ENCODE measurements around the gene CLEC5A.

Gene CLEC5A

DNA sequence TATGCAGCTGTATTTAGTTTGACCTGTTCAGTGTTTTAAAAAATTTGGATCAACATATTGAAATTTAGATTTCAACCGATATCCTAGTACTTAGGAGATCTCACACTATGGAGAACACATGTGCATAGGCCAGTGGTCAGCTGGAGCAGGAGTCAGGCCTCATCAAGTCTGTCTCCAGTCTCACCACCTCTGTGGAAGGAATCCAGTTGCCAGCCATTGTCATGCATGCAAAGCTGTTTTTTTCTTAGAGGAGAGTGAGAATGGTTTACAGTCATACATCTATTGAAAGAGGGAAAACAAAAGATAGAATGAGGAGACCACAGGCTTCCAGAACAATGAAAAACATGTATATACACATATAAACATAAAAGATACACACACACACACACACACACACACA is 7.6 kb upstream of the CLEC5A start:
- H3K79me2 ChIP-seq (ENCODE audit: insufficient read depth, low read length), result no peaks in the 10 kb centered on the region
- H3K36me3 ChIP-seq (ENCODE audit: insufficient read depth, low read length), result no peaks in the 10 kb centered on the region
- H3K9ac ChIP-seq (ENCODE audit: low read depth, low read length, poor library complexity, severe bottlenecking), result no peak overlapping the region
- H4K20me1 ChIP-seq (ENCODE audit: insufficient read depth, low read length, poor library complexity, severe bottlenecking), result no peaks in the 10 kb centered on the region
- H3K9me3 ChIP-seq (ENCODE audit: insufficient read depth, low read depth, low read length), result no peaks in the 10 kb centered on the region
- peaks cover 18% of the 10 kb centered on the region for H3K4me1 ChIP-seq (ENCODE audit: insufficient read depth, low read length, poor library complexity, severe bottlenecking)
- H2AFZ ChIP-seq (ENCODE audit: low read length), result no peak overlapping the region
- TF ChIP-seq EZH2phosphoT487 (IDR thresholded peaks at IDR 0.05; ENCODE audit: borderline replicate concordance), result no peak
- TF ChIP-seq, protein P1, sequence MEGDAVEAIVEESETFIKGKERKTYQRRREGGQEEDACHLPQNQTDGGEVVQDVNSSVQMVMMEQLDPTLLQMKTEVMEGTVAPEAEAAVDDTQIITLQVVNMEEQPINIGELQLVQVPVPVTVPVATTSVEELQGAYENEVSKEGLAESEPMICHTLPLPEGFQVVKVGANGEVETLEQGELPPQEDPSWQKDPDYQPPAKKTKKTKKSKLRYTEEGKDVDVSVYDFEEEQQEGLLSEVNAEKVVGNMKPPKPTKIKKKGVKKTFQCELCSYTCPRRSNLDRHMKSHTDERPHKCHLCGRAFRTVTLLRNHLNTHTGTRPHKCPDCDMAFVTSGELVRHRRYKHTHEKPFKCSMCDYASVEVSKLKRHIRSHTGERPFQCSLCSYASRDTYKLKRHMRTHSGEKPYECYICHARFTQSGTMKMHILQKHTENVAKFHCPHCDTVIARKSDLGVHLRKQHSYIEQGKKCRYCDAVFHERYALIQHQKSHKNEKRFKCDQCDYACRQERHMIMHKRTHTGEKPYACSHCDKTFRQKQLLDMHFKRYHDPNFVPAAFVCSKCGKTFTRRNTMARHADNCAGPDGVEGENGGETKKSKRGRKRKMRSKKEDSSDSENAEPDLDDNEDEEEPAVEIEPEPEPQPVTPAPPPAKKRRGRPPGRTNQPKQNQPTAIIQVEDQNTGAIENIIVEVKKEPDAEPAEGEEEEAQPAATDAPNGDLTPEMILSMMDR (conservative IDR thresholded peaks at IDR 0.05; ENCODE audit: low read length), result no peak
- H3F3A ChIP-seq (ENCODE audit: low read depth), result peaks cover 6% of the 10 kb centered on the region; the same call in 1 of the 2 replicates
- H3K27me3 ChIP-seq (ENCODE audit: insufficient read depth, low read length, poor library complexity, severe bottlenecking), result no peaks in the 10 kb centered on the region
- H3K4me3 ChIP-seq (ENCODE audit: low read length, poor library complexity, severe bottlenecking), result no peak overlapping the region
- H3K4me2 ChIP-seq (ENCODE audit: low read depth, low read length, poor library complexity, severe bottlenecking), result no peak overlapping the region
- no peaks in the 10 kb centered on the region for H3K9me2 ChIP-seq (replicated peaks; ENCODE audit: low read depth, low read length)

DNA sequence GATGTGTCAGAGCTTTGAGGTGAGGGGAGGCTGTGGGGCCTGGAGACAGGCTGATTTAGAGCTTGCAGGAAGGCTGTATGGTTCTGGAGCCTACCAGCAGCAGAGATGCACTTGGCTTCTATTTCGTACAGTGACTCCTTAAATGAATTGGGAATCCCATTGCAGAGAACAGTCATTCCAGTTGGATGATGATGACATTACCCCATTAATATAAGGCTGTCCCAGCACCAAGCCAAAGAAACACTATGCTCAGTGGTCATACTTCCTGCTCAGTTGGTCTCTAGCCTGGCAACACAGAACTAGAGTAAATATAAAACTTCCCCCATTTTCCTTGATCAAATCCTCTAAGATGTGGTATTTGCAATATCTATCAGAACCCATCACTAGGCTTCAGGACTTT is 5.7 kb upstream of the CLEC5A start:
- no peaks in the 10 kb centered on the region for H4K20me1 ChIP-seq (ENCODE audit: insufficient read depth, low read length, poor library complexity, severe bottlenecking)
- H3F3A ChIP-seq (ENCODE audit: low read depth), result peaks cover 6% of the 10 kb centered on the region; the same call in 1 of the 2 replicates
- H3K36me3 ChIP-seq (ENCODE audit: insufficient read depth, low read length), result no peaks in the 10 kb centered on the region
- H2AFZ ChIP-seq (ENCODE audit: low read length), result no peak overlapping the region
- no peak overlapping the region for H3K9ac ChIP-seq (ENCODE audit: low read depth, low read length, poor library complexity, severe bottlenecking)
- H3K4me1 ChIP-seq (ENCODE audit: insufficient read depth, low read length, poor library complexity, severe bottlenecking), result peaks cover 18% of the 10 kb centered on the region
- H3K9me2 ChIP-seq (replicated peaks; ENCODE audit: low read depth, low read length), result no peaks in the 10 kb centered on the region
- H3K79me2 ChIP-seq (ENCODE audit: insufficient read depth, low read length), result no peaks in the 10 kb centered on the region
- no peaks in the 10 kb centered on the region for H3K9me3 ChIP-seq (ENCODE audit: insufficient read depth, low read depth, low read length)
- no peak overlapping the region for H3K4me3 ChIP-seq (ENCODE audit: low read length, poor library complexity, severe bottlenecking)
- no peak for TF ChIP-seq EZH2phosphoT487 (IDR thresholded peaks at IDR 0.05; ENCODE audit: borderline replicate concordance)
- TF ChIP-seq, protein P1 (conservative IDR thresholded peaks at IDR 0.05; ENCODE audit: low read length), result no peak
- H3K27me3 ChIP-seq (ENCODE audit: insufficient read depth, low read length, poor library complexity, severe bottlenecking), result no peaks in the 10 kb centered on the region
- no peak overlapping the region for H3K4me2 ChIP-seq (ENCODE audit: low read depth, low read length, poor library complexity, severe bottlenecking)

DNA sequence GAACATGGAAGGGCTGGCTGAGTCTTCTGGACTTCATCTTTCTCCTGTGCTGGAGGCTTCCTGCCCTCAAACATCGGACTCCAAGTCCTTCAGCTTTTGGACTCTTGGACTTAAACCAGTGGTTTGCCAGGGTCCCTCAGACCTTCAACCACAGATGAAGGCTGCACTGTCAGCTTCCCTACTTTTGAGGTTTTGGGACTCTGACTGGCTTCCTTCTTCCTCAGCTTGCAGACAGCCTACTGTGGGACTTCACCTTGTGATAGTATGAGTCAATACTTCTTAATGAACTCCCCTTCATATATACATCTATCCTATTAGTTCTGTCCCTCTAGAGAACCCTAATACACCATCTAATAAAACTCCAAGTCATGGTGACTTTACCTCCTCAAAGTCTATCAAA is 4.0 kb upstream of the CLEC5A start:
- Histone ChIP-seq H3K4me2 (ENCODE audit: low read depth, low read length, poor library complexity, severe bottlenecking) (no peak overlapping the region), H3K36me3 (ENCODE audit: insufficient read depth, low read length) (no peaks in the 10 kb centered on the region), H3K9ac (ENCODE audit: low read depth, low read length, poor library complexity, severe bottlenecking) (no peak overlapping the region), H3K27me3 (ENCODE audit: insufficient read depth, low read length, poor library complexity, severe bottlenecking) (no peaks in the 10 kb centered on the region), H3K4me1 (ENCODE audit: insufficient read depth, low read length, poor library complexity, severe bottlenecking) (peaks cover 9% of the 10 kb centered on the region), H3K9me3 (ENCODE audit: insufficient read depth, low read depth, low read length) (no peaks in the 10 kb centered on the region), H3K9me2 (replicated peaks; ENCODE audit: low read depth, low read length) (no peaks in the 10 kb centered on the region), H4K20me1 (ENCODE audit: insufficient read depth, low read length, poor library complexity, severe bottlenecking) (no peaks in the 10 kb centered on the region), H3F3A (ENCODE audit: low read depth) (peaks cover 3% of the 10 kb centered on the region; the same call in 1 of the 2 replicates), H3K4me3 (ENCODE audit: low read length, poor library complexity, severe bottlenecking) (no peak overlapping the region), H2AFZ (ENCODE audit: low read length) (no peak overlapping the region), H3K79me2 (ENCODE audit: insufficient read depth, low read length) (no peaks in the 10 kb centered on the region)
- TF ChIP-seq EZH2phosphoT487 (IDR thresholded peaks at IDR 0.05; ENCODE audit: borderline replicate concordance), result no peak
- TF ChIP-seq, protein P1 (conservative IDR thresholded peaks at IDR 0.05; ENCODE audit: low read length), result no peak

Measured in Loucy (cell line).